Stimulated activated CD4-positive, alpha-beta T cell treated with anti-CD3 and anti-CD28 coated beads, Interleukin-4, amount 100 ng/mL, for 4 hours (primary cell): ENCODE results near the gene ZFP36.
A peak's percentile ranks its signal among the peaks of the same experiment; 100 is the strongest.

ENCODE experiments used
- DNase-seq, 2 experiments: peaks; one replicate each; pipeline ENCODE4 v3.0.0-alpha.2; 2020

Gene ZFP36

DNA sequence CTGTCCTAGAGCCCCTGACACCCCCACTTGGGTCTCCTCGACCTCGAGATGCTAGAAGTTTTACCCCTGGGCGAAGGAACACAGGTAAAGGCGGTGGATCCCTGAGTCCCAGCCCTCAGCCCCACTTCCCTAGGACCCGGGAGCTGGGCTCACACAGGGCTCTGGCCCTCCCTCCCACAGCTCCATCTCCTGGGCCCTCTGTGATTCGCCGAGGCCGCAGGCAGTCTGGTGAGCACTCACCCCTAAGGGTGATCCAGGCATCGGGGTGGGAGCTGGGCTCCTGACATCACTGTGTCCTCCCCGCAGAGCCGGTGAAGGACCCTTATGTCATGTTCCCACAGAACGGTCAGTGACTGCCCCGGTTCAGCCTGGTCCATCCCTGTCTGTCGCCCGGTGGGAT, 14.1 kb downstream of the ZFP36 start:
- DNase-seq: no peak

DNA sequence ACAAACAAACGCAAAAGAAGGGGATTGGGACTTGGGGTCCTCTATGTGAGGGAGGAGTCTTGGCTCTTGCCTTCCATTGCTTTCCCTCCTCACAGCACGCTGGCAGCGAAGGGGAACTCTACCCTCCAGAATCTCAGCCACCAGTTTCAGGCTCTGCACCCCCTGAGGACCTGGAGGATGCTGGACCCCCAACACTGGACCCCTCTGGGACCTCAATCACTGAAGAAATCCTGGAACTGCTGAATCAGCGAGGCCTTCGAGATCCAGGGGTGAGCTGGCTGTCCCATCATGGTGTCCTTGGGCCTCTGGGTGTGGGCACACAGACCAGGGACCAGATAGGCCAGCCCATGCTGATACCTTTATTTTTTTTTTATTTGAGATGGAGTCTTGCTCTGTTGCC, 15.4 kb downstream of the ZFP36 start:
- DNase-seq: no peak

- DNase-seq: no peak
Observed at GRCh38 chr19:39423258-39424086, 16.8 kb downstream of the ZFP36 start.

DNA sequence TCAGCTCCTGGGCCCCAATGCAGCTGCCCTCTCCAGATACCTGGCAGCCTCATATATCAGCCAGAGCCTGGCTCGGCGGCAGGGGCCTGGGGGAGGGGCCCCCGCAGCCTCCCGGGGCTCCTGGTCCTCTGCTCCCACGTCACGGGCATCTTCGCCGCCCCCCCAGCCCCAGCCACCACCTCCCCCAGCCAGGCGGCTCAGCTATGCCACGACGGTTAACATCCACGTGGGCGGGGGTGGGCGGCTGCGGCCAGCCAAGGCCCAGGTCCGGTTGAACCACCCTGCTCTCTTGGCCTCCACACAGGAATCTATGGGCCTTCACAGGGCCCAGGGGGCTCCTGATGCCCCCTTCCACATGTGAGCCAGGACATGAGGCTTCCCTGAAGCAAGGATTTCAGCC, 18.3 kb downstream of the ZFP36 start:
- no peak for DNase-seq

- no peak for DNase-seq
Observed at GRCh38 chr19:39425744-39426143, 19.1 kb downstream of the ZFP36 start.

DNA sequence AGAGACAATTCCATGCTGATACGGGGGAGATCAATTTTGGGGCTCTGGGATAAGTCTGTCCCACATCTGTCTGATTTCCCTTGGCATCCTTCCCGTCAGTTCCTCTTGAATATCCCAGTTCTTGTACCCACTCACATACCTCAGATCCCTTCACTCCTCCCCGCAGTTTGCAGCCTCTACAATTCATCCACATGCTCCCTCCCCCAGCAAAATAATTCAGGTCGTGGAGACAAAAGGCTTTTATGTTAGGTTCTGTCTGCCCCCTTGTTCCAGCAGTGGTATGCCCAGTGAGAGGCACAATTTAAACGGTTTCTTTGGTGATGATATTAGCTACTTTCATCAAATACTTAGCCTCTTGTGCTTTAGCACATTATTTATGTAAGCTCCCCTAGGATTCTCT, 19.5 kb downstream of the ZFP36 start:
- no peak for DNase-seq

- DNase-seq: no peak
Observed at GRCh38 chr19:39427707-39428106, 21.1 kb downstream of the ZFP36 start.

- DNase-seq: no peak
Observed at GRCh38 chr19:39428283-39429112, 21.9 kb downstream of the ZFP36 start.

DNA sequence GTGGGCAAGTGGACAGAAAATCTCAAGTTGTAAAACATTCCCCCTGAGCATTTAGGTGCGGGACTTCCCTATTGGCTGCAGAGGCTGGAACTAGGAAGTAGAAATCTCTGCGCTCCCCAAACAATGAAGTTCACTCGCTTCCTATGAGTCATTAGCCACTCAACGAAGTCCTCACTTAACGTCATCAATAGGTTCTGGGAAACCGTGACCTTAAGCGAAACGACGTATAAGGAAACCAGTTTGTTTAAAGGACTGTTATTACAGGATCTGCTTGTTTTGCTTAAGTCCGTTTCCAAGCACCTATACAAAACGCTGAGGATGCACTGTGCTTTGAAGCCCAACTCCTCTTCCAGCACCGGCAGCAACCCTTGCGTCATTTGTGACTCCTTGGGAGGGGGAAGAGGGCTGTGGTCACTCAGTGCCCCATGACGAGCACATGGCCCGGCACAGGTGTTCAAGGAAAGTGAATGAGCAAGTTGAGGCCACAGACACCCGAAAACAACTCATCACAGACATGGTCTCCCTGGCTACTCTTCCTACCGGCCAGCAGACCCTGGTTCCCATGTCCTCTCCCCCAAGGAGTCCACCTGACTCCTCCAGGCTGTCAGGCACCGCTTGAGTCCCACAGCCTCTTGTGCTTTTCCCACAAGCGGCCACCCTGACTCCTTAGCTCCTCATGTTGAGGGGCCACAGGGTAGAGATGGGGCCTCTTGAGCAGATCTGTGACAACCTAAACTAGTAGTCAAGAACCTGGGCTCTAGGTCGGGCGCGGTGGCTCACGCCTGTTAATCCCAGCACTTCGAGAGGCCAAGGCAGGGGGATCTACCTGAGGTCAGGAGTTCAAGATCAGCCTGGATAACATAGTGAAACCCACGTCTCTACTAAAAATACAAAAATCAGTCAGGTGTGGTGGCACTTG, 24.3 kb downstream of the ZFP36 start:
- DNase-seq: peak in 1 of 2 experiments; percentile 44

- no peak for DNase-seq
Observed at GRCh38 chr19:39432677-39433025, 26.0 kb downstream of the ZFP36 start.

GRCh38 chr19:39433480-39434079, 26.9 kb downstream of the ZFP36 start:
- DNase-seq: no peak

DNA sequence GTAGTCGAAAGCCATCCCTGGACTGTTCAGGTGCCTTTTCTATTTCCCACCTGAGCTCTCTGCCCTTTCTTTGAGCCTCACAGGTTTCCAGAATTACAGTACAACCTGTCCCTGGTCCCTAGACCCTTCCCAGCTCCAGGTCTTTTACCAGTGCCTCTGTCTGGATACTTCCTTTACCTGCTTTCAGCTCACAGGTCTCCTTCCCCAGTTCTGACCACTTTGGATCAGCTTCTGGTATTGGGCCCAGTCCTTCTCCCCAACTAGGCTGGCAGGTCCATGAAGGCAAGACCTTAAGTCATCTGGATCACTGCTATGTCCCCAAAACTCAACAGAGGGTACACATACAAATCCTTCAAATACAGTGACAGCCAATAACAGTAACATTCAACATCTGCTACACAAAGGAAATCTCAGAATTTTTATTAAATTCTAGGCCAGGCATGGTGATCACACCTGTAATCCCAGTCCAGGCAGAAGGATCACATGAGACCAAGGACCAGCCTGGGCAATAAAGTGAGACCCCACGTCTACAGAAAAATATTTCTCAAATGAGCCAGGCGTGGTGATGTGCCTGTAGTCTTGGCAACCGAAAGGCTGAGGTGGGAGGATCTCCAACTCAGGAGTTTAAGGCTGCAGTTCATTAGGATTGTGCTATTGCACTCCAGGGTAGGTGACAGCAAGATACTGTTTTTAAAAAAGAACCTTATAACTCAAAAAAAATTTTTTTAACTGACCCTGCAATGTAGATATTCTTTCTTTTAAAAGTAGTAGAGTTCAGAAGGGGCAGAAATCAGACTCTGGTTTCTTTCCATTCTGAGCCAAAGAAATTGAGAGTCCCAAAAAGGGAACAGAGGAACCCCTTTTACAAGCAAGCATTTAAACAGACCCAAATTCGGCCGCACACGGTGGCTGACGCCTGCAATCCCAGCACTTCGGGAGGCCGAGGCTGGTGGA, 27.8 kb downstream of the ZFP36 start:
- DNase-seq: no peak

GRCh38 chr19:39435499-39436349, 29.1 kb downstream of the ZFP36 start, which contains the start of gene RPS16:
TSS of gene RPS16 (minus strand) at chr19:39435949. CDS start at chr19:39435895, 54 bp downstream.
- DNase-seq: peak; percentile 99

DNA sequence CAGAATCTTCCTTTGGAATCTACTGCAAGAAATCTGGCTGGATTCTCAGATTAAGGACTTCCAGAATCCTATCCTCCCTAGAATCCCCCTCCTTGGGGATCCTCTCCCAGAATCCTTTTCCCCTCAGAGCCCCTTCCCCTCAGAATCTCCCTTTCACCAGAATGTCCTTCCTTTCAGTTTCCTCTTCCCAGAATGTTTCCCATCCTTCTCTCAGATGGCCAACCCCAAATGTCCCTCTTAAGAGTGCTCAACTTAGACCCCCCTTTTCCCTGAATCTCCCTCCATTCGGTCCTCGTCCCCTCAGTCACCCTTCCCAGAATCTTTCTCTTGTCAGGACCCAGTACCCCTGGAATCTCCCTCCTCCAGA, 29.7 kb downstream of the ZFP36 start:
- no peak for DNase-seq

- no peak for DNase-seq
Observed at GRCh38 chr19:39438270-39438934, 31.8 kb downstream of the ZFP36 start.

DNA sequence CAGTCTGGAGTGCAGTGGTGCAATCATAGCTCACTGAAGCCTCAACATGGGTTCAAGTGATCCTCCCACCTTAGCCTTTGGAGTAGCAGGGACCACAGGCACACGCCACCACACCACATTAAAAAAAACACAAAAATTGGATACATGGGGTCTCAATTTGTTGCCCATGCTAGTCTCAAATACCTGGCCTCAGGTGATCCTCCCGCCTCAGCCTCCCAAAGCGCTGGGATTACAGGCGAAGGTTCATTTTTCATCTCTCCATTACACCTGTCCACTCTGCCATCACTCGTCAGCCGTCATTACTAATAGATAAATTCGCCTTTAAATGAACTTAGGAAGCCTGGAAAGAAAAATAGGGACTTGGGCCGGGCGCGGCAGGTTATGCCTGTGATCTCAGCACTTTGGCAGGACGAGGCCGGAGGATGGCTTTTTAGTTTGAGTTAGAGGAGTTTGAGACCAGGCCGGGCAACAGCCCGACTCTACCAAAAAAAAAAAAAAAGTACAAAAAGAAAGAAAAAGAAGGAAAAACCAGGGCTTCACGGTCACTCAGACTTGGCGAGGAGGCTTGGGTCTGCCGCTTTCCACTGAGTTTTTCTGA, 38.0 kb downstream of the ZFP36 start:
- DNase-seq: no peak

GRCh38 chr19:39445196-39446111, 38.8 kb downstream of the ZFP36 start, which contains the start of gene SUPT5H:
TSS of gene SUPT5H (plus strand) at chr19:39445582. CDS start at chr19:39445891, 309 bp downstream.
- peak; percentile 93 to 99 for DNase-seq
